Lower leg skin (tissue), 3 donors: ENCODE results near the gene KRTAP5-4.

Experiments used
- CTCF ChIP-seq, 3 donors: fragments of 450-650 bp; IDR thresholded peaks; one replicate each; pipeline ENCODE4 v1.5.1; 2016; ENCODE audit warnings: antibody characterized with exemption in 3 of 3, mild to moderate bottlenecking in 3 of 3, moderate library complexity in 2 of 3
- POLR2A ChIP-seq, 2 donors: fragments of 450-650 bp; IDR thresholded peaks; one replicate each; pipeline ENCODE4 v1.6.1; 2016 to 2017; ENCODE audit warnings: antibody characterized with exemption in 2 of 2, mild to moderate bottlenecking in 1 of 2, moderate library complexity in 1 of 2

- TF ChIP-seq CTCF (IDR thresholded peaks at IDR 0.05) (no peak), POLR2A (IDR thresholded peaks at IDR 0.05) (no peak)
These were observed 43.4 kb upstream of the KRTAP5-4 start for GRCh38 chr11:1665313-1665712.
